ENCODE data around the gene USP10. TPM values are rescaled to one million over a fixed set of nuclear protein-coding genes. Genes with fewer than 3 reads are reported as not detected.

The USP10 gene
- total RNA-seq, 1 experiment from 2014 or later: 203 TPM

GRCh38 chr16:84742641-84743092 is 42.9 kb downstream of the USP10 start:
- H2AFZ ChIP-seq (ENCODE audit: low read length): no peak overlapping the region
- Mint-ChIP-seq H3K4me3 (no peak overlapping the region), H3K27me3 (ENCODE audit: low read depth) (no peaks in the 10 kb centered on the region), H3K36me3 (ENCODE audit: insufficient read depth in 1 of 3, low read depth in 3 of 3) (peaks cover 8 to 44% (median 28%) of the 10 kb centered on the region in 3 experiments; a peak in 6 of 7 replicates), H3K27ac (peak overlapping the region in 1 of 3 experiments; percentile 4; a peak in 1 of 7 replicates), H3K4me1 (peaks cover 28 to 48% of the 10 kb centered on the region in 2 experiments), H3K9me3 (no peaks in the 10 kb centered on the region)
- H3K4ac ChIP-seq (ENCODE audit: low read depth, low read length): no peak overlapping the region
- H4K20me1 ChIP-seq (ENCODE audit: control insufficient read depth, insufficient read depth, insufficient read length): peaks cover 7% of the 10 kb centered on the region
- no CpG with 5 or more reads among the region's 10 CpGs for WGBS (ENCODE audit: extremely low coverage, insufficient read length, low lambda C conversion rate)
- H2AK5ac ChIP-seq (ENCODE audit: insufficient read length, low read length): no peak overlapping the region
- no peak overlapping the region for H3K27ac ChIP-seq (ENCODE audit: insufficient read length, low read depth, low read length)
- no peak overlapping the region for H3T11ph ChIP-seq (ENCODE audit: low read length)
- no peak overlapping the region for H4K91ac ChIP-seq (ENCODE audit: insufficient read length, low read depth, low read length)
- no peak for TF ChIP-seq CTCF (conservative IDR thresholded peaks at IDR 0.05)
- H4K5ac ChIP-seq (ENCODE audit: insufficient read length, low read depth, low read length): no peak overlapping the region
- no peak overlapping the region for H2BK120ac ChIP-seq (ENCODE audit: low read depth, low read length, poor library complexity, severe bottlenecking)
- H3K23me2 ChIP-seq (ENCODE audit: insufficient read length, low read depth, low read length, poor library complexity, severe bottlenecking): no peaks in the 10 kb centered on the region
- H3K79me1 ChIP-seq (ENCODE audit: insufficient read depth, low read depth, low read length, poor library complexity, severe bottlenecking): peaks cover 5% of the 10 kb centered on the region
- H4K8ac ChIP-seq (replicated peaks; ENCODE audit: insufficient read length, low read depth, low read length): no peak overlapping the region
- H2BK5ac ChIP-seq (ENCODE audit: insufficient read length, low read length): no peak overlapping the region
- H2BK15ac ChIP-seq (ENCODE audit: low read depth, low read length): no peak overlapping the region
- no peak overlapping the region for H3K9ac ChIP-seq (ENCODE audit: extremely low read depth, insufficient read length, low read length)
- H3K56ac ChIP-seq (ENCODE audit: insufficient read length, low read depth, low read length): no peak overlapping the region
- H3K27me3 ChIP-seq (ENCODE audit: insufficient read depth, low read length): no peaks in the 10 kb centered on the region
- no peak overlapping the region for H2BK12ac ChIP-seq (ENCODE audit: insufficient read length, low read depth, low read length)
- H3K23ac ChIP-seq (ENCODE audit: insufficient read length, low read depth, low read length): no peak overlapping the region
- no peak overlapping the region for H3K4me2 ChIP-seq (ENCODE audit: insufficient read depth, insufficient read length, low read length)
- H3K4me1 ChIP-seq (ENCODE audit: insufficient read depth, low read length): no peaks in the 10 kb centered on the region
- peaks cover 33% of the 10 kb centered on the region; the same call in 1 of the 2 replicates for H3K79me2 ChIP-seq (ENCODE audit: insufficient read depth, low read length)
- no peak overlapping the region for H3K18ac ChIP-seq (ENCODE audit: insufficient read length, low read depth, low read length)
- H3K14ac ChIP-seq (ENCODE audit: insufficient read depth, low read length): no peak overlapping the region
- H3K9me3 ChIP-seq (ENCODE audit: control insufficient read depth, low read depth, low read length): no peaks in the 10 kb centered on the region
- no peak overlapping the region for H2BK20ac ChIP-seq (ENCODE audit: low read depth, low read length, poor library complexity, severe bottlenecking)
- no peak for DNase-seq

Measured in H9 (cell line).